HG03342 (cell line): ENCODE results near the gene CAPSL.
"Not testable (repeated sequence)": the region's sequence is repeated elsewhere in the genome, so short reads cannot be mapped to it uniquely, and the experiment has no call there.

Experiments used
- ATAC-seq: cut with Tn5 transposase; IDR thresholded peaks from one replicate; pipeline ENCODE4 v1.9.1; 2021; ENCODE audit warnings: mild to moderate bottlenecking, moderate library complexity; ENCODE audit not compliant: unreplicated experiment

Gene CAPSL

DNA sequence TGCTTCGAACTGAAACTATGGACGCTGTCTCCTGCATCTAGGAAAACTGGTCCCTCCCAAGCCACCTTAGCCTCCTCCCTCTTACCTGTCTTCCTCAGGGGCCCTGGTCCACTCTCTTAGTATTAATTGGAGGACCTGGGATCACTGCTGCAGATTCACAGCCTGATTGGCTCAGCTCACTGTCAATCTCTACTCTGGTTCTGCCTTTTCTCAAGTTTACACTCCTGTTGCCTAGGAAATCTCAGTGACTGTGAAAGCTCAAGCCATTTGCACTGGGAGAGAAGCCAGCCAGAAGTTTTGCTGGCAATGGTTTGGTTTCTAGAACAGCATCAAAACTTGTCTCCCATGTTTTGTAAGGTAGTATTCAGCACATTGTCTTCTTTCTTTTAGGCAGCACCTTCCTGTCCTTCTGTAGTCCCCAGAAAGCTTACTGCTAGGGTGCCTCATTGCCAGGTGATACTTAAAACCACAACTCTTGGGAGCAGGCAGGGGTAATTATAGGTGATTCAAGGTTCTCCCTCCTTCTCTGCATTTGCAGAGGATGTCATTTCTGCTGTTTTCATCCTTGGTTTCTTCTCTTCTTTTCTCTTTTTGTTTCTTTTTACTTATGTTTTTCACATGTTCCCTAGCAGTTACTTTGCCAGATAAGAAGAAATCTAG is at the start of gene CAPSL:
Gene CAPSL, minus strand, starts transcription at position 55 of the 660 bp plus-strand sequence. CDS start 17,502 bp downstream, outside the sequence.
- ATAC-seq: no peak

DNA sequence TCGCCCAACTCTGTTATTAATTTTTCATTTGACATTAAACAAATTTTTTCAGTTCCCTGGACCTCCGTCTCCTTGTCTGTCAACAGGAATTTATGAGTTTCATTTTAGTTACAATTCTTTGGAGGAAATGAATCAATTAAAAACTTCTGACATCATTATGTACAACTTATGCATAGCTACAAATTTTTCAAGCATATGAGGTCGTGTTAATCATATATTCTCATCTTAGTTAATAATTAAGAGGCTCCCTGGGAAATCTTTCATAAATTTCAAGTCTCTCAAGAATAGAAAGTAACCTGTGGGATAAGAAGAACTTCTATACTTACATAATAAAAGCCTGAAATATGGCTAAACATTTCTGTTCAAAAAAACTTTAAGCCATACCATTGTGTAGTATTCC is 49.4 kb upstream of the CAPSL start:
- no peak for ATAC-seq

DNA sequence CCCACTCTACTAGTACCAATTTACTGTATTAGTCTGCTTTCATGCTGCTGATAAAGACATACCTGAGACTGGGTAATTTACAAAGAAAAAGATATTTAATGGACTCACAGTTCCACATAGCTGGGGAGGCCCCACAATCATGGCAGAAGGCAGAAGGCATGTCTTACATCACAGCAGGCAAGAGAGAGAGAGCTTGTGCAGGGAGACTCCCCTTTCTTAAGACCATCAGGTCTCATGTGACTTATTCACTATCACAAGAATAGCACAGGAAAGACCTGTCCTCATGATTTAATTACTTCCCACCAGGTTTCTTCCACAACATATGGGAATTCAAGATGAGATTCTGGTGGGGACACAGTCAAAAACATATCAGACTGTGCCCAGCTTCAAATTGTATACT is 41.3 kb upstream of the CAPSL start:
- no peak for ATAC-seq

DNA sequence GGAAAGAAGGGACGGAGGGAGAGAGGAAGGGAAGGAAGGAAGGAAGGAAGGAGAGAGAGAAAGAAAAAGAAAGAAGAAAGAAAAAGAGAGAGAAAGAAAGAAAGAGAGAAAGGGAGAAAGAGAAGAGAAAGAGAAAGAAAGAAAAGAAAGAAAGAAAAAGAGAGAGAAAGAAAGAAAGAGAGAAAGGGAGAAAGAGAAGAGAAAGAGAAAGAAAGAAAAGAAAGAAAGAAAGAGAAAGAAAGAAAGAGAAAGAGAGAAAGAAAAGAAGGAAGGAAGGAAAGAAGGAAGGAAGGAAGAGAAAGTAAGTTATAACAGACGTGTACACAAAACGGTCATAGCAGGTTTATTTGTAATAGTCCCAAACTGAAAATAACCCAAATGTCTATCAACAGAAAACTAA is 38.4 kb upstream of the CAPSL start:
- ATAC-seq: not testable (repeated sequence)

DNA sequence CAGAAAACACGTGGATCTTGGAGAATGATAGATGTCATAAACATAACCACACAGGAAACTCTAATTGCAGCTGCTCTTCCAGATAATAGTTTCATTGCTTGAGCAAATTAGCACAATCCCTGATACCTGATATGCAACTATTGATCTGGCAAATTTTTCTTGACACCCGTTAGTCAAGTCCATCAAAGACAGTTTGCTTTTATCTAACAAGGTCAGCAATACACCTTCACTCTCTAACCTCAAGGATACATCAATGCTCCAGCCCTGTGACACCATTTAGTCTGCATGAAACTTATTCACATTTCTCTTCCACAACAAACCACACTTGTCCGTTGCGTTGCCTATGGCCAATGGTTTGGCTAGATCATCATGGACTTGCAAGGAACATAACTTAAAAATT is 36.1 kb upstream of the CAPSL start:
- no peak for ATAC-seq

DNA sequence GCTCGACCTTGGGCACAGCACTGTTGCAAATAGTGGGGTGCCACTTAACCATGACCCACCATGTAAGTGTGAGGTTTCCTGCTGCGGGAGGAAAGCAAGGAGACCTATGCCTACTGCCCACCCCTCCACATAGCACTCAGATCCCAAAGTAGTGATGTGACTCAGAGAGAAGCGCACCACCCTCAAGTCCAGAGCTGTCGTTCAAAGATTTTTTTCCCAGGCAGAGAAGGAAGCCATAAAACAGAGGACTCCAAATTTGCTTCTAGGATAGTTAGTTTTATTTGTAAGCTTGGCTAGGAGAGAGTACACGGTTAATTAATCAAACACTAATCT is 33.4 kb upstream of the CAPSL start:
- ATAC-seq: no peak

DNA sequence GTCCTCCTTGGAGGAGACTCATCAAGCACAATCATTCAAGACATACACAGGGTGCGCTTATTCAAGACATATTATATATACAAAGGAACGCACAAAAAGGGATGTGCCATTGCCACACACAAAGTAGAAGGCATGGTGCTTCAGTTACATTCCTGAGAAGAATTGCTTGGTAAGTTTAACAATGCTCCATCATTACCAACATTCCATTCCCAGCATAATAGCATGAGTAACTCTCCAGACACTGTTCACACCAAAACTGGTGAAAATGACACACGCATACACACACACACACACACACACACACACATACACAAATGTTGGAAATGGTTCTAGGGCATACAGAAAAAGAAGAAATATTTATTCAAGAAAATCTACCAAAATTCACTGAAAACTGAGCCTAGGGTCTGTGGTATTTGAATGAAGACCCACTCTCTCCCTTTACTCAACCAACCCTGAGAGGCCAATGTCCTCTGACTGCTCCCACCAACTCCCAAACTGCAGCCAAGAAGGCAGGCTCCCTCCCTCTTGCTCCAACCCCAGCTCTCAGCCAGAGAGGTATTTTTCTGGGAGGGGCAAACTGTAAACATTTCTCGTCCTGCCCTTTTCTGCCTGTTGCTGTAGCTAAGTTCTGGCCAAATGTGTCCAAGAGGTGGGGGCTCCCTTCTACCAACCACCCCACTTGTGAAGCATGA is 32.9 kb upstream of the CAPSL start:
- ATAC-seq: no peak

DNA sequence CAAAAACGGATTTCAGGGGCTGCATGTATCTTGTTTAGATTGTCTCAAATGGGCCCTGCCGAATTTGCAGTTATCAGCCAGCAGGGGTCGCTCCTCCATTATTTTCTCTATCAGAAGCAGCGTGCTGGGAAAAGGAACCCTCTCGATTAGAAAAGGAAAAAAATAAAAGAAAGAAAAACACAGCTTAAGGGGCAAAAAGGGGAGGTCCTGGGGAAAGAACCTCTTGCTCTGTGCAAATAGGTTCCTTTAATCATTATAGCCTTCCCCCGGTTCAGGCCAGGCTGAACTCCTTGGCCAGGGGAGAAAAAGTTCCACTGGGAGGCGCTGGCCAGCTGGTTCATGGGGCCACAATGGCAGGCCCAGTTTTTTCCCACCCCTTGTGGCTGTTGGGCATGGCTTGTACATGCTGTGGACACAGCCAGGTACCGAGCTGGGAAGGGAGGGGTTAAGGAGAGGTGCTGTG is 25.0 kb upstream of the CAPSL start:
- no peak for ATAC-seq

DNA sequence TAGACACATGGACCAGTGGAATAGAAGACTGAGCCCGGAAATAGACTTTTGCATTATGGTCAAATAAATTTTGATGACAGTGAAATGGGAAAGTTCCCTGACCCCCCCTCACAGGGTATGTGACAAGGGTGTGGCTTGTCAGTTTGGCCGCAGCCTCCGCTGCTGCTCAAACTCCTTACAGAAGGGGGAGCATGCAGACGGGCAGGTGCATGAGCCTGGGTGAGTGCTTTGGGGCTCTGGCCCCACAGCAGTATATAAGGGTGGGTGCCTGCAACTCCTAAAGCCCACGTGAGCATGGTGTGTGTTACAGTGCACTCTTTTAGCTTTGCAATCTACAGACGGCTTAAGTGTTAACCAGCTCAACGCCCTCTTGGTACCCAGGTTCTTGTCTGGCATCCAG is 21.9 kb upstream of the CAPSL start:
- no peak for ATAC-seq

DNA sequence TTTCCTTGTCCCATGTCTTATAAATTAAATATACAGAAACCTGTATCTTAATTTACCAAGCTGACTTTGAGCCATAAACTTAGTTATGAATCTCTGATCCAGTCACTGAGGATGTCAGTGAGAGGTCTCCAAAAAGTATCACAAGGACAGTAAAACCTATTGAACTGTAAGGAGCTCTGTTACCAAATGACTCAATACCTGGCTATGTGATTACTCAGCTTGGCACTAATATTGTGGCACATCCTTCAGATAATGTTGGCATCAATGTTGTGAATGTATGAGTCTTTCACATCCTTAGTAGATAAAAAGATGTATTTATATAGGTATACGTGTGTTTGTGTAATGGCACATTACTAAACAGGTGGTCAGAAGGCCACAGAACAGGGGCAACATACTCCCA is 18.0 kb upstream of the CAPSL start:
- ATAC-seq: no peak

DNA sequence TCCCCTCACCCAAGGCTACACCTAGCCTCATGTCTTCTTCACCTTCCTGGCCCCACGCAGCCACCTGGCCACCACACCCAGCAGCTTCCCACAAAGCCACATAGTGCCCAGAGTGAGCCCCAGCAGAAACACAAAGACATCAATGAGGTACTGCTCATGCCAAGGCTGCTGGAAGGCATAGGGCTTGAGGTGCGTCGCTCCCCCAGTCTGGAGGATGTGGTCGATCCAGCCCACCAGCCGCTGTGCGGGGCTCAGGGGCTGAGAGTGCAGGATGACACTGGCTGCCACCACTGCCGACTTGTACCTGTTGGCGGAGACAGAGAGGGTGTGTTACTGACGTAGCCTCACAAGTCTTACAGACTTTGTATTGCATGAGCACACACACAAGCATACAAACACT is 15.8 kb upstream of the CAPSL start:
- ATAC-seq: no peak

DNA sequence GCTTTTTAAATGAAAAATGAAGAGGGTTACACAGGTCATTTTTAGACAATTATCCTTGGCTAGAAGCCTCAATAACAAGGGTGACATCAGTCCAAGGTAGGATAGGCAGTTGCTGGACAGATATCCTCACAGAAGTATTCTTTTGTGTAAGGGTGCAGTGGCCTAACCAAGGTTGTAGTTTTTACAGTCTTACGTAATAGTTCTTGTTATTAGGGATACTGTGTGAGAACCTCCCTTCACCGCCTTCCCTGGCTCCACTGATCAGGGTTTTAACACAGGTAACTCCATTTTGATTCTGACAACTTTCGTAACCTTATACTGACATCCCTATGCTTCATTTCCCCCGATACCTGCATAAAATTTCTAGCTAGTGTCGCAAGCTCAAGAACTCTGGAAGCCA is 8.7 kb upstream of the CAPSL start:
- no peak for ATAC-seq

DNA sequence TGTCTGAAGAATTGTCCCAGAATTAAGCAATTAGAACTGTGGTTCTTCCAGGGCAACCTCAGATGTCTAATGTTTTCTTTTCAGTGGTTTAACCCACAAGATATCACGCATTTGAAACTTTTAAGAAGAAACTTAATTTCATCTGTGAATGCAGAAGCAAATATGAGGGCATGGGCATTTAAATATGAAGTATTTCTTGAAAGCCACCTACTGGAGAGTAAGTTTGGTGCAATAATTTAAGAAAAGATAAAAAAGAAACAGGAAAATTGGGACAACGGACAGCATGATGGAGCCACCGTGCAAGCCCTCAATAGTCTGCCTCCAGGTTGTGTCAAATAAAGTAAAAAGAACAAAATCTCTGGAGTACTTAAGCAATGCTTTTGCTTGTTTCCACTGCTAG is 1.2 kb upstream of the CAPSL start:
- ATAC-seq: no peak

DNA sequence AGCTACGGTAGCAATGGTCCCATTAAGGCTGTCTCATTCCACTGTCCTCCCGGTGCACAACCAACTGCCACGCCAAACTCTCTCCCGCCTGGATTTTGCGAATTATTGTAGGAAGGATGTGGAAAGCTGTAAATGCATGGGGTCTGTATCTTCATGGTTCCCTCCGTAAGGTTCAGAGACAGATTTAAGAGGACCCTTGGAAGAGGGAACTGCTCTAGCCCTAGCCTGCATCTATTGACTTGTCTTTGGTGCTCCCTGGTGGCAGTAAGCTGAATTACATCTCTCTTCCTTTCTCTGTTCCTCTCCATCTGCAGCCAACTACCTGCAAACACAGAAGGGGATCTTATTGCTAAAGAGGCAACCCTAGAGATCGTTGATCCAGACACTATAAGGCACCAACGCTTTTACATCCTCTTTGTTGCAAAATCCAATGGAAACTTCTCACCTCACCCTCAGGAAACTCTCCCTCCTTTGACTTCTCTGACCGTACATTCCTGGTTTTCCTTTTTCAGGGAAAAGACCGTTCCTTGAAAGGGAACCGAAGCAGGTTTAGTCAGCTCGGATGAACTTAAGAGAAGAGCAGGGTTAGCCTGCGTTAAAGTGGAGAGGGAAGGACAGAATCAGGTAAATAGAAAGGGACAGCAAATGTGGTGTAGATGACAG is 11.9 kb downstream of the CAPSL start:
- peak; percentile 74 for ATAC-seq

DNA sequence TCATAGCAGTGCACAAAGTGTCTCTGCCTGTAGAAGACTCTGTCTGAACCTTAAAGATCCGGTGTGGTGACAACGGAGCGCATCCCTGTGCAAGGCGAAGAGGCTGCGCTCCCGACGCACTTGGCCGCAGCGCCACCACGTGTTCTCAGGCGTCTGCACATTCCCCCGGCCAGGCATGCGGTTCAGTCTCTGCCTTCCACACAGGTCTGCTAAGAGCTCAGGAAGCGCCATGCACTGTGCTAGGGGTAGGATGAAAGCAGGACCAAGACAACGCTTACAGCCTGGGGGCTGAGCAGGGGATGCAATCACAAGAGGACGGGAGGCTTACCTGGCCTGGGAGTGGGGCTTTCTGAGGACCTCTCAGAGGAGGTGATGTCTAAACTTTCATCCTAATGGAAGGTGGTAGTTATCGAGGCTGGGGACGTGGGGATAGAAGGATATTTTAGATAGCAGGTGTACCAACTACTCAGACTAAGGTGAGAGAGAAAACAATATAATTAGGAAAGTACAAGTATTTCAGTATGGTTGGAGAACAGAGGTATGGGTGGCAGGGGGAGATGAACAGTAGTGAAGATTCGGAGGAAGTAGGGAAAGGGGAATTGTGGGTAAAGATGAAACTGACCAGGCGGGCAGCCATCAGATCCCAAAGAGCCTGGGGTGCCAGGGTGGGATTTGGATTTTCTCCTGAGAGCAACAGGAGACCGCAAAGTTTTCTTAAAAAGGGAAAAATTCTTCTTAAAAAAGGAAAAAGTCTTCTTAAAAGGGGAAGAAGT is 13.3 kb downstream of the CAPSL start:
- ATAC-seq: no peak

DNA sequence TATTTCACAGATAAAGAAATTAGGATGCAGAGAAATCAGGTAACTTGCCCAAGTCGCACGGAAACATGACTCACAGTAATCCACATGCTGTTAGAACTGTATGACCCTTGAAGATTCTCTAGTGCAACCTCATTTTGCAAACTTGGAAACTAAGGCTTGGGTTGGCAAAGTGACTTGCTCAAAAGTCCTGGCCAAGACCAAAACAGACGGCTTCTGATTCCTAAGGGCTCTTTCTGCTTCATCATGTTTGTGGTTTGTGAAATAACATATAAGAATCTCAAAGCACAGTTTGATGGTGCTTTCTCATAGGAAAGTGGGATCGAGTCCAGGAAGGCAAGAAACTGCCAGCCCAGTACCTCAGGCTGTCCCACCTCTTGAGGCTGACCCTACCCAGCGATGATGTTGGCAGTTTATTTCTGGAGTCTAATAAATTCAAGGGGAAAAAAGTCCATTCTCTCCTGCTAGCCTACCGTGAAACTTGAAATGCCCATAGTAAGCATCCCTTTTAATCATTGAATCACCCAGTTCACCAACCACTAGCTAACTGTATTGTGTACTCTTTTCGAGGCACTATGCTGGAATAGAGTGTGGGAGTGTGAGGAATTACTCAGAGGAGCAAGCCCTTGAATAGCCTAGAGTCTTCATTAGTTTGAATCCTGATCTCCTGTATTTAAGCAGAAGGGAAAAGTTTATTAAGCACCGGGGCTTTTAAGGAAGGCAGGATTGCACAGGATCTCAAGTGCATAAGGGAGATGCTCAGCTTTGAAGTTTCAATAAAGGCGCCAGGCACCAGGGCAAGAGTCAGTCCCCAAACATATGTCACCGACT is 14.1 kb downstream of the CAPSL start:
- no peak for ATAC-seq

DNA sequence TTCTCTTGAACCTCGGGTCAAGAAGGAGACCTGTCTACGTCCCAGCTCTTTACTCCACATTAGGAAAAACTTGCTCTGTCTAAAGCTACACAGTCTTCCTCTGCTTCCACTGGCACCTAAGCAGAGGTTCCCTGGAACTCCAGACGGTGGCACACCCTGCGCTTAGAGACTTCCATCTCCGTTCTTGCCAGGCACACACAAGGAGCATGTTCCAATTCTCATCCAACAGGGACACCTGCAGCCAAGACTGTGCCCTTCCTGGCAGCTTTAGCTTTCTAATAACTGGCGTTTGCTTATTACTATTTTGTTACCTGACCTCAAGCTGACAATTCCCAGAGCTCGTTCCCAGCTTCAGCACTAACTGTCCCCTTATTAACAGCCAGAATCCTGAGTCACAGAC is 16.0 kb downstream of the CAPSL start:
- ATAC-seq: no peak

DNA sequence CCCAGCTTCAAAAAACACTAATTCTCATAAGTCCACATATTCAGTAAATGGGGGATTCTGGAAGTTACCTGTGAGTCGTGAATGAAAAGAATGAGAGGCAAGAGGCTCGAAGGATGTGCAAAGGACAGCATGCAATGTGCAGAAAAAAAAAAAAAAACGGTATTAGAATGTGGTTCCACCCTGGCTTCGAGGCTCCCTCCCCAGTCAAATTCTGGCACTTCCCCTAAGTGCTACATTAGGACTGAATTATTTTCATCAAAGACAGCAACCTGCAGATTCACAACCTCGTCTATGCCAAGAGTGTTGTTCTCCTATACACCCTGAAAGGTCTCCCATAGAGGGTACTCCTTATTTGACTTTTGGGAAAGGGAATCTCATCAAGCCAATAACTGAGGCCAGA is 16.5 kb downstream of the CAPSL start:
- no peak for ATAC-seq

DNA sequence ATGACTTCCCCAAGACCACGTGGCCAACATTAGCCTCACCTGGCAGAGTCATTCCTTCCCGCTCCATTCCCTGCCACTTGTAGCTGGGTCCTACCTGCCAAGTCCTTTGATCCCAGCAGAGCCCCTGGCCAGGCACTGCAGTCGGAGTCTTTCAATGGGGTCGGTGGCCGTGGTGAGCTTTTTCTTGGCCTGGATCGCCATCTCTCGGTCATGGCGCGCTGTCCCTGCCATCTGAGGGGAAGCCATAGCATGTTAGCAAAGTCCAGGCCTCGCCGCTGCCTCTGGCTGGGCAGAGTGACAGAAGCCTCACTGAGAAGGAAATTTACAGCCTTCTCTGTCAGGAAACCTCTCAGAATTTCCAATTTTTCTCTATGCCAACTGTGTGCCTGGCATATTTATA is 17.5 kb downstream of the CAPSL start:
- ATAC-seq: no peak

DNA sequence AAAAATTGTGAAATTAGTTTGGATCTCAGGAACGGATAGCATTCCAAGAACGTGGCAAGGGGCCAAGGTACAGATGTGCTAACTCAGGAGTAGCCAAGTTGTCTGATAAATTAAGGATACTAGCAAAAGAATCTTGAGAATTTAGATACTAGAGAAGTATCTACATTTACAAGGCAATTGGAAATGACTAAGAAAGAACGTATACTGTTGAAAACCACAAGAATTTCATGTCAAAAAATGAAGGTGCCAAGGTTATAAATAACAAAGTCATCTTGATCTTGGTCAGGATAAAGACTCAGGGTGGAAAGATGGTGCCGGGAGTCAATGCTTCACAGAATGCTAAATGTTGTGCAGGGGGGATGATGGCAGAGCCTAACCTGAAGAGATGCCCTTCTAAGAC is 19.2 kb downstream of the CAPSL start:
- no peak for ATAC-seq

DNA sequence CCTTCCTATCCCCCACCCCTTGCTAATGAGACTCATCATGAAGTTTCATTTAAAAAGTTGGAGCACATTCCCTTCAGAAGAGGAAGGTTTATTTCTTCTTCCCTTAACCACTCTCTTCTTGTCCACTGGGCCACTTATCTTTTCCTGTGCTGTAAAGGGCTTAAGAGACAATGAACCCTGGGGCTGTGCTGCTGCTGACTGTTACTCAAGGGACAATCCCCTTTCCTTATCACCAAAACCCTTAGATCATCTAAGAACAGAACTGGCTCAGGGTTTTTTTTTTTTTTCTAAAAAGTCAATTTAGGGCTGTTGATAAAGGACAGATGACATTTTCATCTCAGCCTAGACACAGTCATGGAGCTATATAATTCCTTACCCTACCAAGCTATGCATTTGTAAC is 29.6 kb downstream of the CAPSL start:
- no peak for ATAC-seq
